AG04449 (cell line): ENCODE results near the gene MOB3A.

ENCODE experiments used
- CTCF ChIA-PET: fragments of 350-600 bp; formaldehyde crosslinking; extraction: SDS; loops from one replicate; lab custom pipeline; 2021; ENCODE audit warnings: antibody characterized with exemption; lab: Yijun Ruan, JAX
- POLR2A ChIA-PET: fragments of 400-600, 350-600 bp; formaldehyde crosslinking; extraction: SDS; loops from one replicate; lab custom pipeline; 2020; ENCODE audit warnings: antibody characterized with exemption, inconsistent platforms; lab: Yijun Ruan, JAX
- DNase-seq: peaks from one replicate; pipeline ENCODE4 v3.0.0-alpha.2; 2010; ENCODE audit warnings: low read depth, low spot score
- H3K4me3 ChIP-seq: 2 replicates; pipeline ENCODE4 v1.5.1; 2011; ENCODE audit warnings: low read depth, mild to moderate bottlenecking, control low read depth, low read length
- CTCF ChIP-seq: IDR thresholded peaks from one replicate; pipeline ENCODE4 v1.5.1; 2011; ENCODE audit warnings: mild to moderate bottlenecking, moderate library complexity, low read length, control low read depth, inconsistent platforms; ENCODE audit not compliant: insufficient read depth; ENCODE audit errors: missing control alignments

MOB3A gene

GRCh38 chr19:2100719-2101061 is 4.6 kb upstream of the MOB3A start:
- ChIA-PET POLR2A (no interaction called here), CTCF (no interaction called here)
- no peak overlapping the region for H3K4me3 ChIP-seq
- TF ChIP-seq CTCF, result no peak
- DNase-seq, result no peak

- POLR2A ChIA-PET, result no interaction called here
- no peak for DNase-seq
- TF ChIP-seq CTCF, result no peak
- CTCF ChIA-PET, result no interaction called here
- no peak overlapping the region for H3K4me3 ChIP-seq
Observed at GRCh38 chr19:2099937-2100718, 4.0 kb upstream of the MOB3A start.

- no peak for DNase-seq
- TF ChIP-seq CTCF, result no peak
- ChIA-PET CTCF (no interaction called here), POLR2A (no interaction called here)
- H3K4me3 ChIP-seq, result no peak overlapping the region
Observed at GRCh38 chr19:2099054-2099501, 3.0 kb upstream of the MOB3A start.

- DNase-seq, result no peak
- no peak overlapping the region for H3K4me3 ChIP-seq
- no peak for TF ChIP-seq CTCF
- POLR2A ChIA-PET, result no interaction called here
- CTCF ChIA-PET, result interaction anchor here (0.9 to 2.0 kb wide), 2 partner anchors 79 to 142 kb away, joined by 3 to 10 read pairs; no protein-coding TSS in a partner anchor
Observed at GRCh38 chr19:2097886-2098327, 1.8 kb upstream of the MOB3A start.

GRCh38 chr19:2097203-2097885 is 1.2 kb upstream of the MOB3A start:
- no peak for TF ChIP-seq CTCF
- DNase-seq, result no peak
- H3K4me3 ChIP-seq, result peak overlapping the region; percentile 57
- ChIA-PET POLR2A (no interaction called here), CTCF (interaction anchor here (0.9 to 2.0 kb wide), 2 partner anchors 78 to 143 kb away, joined by 3 to 10 read pairs; no protein-coding TSS in a partner anchor)
